Measurements from ENCODE around the gene FRY.
A peak's percentile ranks its signal among the peaks of the same experiment; 100 is the strongest.

Gene FRY

GRCh38 chr13:32232263-32232662, 200.7 kb downstream of the FRY start:
- no peak for DNase-seq

- DNase-seq, result no peak
These were observed 201.5 kb downstream of the FRY start for GRCh38 chr13:32233062-32233461.

GRCh38 chr13:32234914-32235313, 203.3 kb downstream of the FRY start:
- DNase-seq, result no peak

DNA sequence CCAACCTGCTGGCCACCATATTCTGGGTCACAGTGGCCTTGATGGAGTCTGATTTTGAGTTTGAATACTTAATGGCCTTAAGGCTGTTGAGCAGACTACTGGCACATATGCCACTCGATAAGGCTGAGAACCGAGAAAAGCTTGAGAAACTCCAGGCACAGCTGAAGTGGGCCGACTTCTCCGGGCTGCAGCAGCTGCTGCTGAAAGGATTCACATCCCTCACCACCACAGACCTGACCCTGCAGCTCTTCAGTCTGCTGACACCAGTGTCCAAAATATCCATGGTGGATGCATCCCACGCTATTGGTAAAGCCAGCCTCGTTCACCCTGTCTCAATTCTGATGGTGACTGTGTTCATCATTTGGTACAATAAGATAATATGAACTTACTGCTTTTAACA, 206.1 kb downstream of the FRY start:
- no peak for DNase-seq

DNA sequence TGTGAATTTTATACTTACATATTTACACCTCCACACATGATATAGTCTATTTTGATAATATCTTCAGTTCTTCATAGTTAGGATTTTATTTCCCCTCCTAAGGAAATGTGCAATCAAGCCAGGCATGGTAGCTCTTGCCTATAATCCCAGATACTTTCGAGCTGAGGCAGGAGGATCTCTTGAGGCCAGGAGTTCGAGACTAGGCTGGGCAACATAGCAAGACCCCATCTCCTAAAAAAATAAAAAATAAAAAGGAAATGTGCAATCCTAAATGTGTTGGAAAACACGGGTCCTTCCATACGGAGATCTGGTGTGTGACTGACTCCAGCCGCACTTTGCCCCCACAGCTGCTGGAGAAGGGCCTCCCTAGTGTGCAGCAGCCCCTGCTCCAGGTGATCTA, 212.1 kb downstream of the FRY start:
- no peak for DNase-seq

DNA sequence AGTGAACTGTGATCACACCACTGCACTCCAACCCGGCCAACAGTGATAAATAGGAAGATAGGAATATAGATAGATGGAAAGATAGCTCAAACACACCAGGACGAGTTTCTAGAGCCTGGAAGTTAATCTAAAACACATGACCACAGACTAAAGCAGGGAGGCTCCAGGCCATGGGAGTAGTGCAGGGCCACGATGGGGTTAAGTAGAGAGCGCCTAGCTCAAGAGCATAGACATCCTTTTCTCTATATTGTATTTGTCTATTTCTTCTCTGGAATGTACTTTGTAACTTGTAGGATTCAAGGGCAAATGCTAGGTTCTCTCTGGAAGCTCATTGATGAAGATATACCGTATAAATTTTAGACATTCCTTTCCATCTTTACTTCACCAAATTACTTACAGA, 214.0 kb downstream of the FRY start:
- no peak for DNase-seq

GRCh38 chr13:32246468-32246867, 214.9 kb downstream of the FRY start:
- DNase-seq, result peak; percentile 60

DNA sequence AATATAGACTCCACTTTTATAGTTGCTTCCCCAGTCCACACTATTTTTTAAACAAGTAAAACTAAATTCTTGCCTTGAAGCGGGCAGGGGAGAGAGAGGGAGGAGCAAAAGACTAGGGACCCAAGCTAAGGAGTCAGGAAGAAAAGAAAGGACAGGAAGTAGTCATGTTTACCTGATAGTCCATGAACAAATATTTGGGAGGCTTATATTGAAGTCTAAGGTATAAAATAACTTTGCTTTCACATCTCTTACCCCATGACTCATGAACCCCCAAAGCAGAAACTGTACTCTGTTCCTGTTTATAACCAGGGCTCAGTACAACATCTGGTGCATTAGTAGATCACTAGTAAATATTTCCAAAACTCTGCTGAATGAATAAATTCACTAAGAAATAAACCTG, 216.3 kb downstream of the FRY start:
- no peak for DNase-seq

DNA sequence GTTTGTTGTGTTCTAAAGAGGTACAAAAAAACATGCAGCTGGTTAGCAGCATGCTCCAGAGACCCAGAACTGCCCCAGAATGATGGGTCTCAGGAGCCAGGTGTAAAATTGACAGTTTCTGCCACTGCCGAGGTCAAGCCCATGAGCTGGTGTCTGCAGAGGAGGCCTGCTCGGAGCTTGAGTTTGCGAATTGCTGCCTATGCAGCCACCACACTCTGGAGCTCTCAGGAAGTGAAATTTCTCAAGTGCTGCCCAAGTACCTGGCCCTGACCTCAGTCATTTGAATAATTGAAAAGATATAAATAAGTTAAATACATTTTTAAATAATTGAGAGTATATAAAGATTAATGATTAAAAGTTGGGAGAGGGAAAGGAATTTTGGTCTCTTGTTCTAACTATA, 217.2 kb downstream of the FRY start:
- no peak for DNase-seq

DNA sequence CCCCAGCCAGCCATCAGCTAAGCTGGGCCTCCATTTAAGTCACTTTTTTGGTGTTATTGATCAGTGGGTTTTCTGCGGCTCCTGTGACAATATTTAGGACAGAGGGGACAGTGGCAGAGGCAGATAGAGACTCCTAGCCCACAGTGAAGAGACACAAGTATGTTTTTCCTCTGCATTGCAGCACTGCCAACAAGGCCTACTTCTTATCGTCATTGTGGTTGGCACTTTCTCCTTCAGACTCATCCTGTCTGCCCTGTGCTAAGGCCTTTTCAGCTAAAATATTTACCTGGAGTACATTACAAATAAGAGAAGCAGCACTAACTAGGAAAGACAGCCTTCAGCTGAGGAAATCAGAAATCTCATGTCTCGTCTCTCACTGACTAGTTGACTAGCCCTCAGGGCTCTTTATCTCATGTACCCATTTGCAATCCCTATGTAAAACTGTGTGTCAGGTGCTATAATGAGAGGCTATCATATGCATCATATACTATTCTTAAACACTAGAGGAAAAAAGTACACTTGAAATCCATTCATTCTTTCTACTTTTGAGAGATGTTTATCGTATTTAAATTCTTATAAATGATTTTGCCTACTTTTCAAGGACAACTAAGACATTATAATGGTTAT, 221.4 kb downstream of the FRY start:
- no peak for DNase-seq

GRCh38 chr13:32253911-32254399, 222.4 kb downstream of the FRY start:
- DNase-seq, result no peak

DNA sequence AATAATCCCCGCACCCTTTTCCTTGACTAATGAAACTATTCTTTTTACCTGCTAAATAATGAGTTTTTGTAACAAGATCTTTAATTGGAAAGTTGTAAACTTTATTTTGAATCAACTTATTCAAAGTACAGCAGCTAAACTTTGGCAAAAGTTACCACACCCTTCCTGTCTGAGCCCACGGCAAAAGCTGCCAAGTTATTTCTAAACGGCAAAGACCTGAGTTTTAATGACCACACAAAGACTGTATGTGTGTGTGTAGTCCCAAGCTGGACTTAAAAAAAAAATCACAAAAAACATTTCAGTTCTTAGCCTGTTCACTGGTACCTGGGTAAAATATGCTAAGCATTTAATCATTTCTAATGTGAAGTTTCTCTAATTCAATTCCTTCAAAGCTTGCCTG, 222.8 kb downstream of the FRY start:
- DNase-seq, result no peak

DNA sequence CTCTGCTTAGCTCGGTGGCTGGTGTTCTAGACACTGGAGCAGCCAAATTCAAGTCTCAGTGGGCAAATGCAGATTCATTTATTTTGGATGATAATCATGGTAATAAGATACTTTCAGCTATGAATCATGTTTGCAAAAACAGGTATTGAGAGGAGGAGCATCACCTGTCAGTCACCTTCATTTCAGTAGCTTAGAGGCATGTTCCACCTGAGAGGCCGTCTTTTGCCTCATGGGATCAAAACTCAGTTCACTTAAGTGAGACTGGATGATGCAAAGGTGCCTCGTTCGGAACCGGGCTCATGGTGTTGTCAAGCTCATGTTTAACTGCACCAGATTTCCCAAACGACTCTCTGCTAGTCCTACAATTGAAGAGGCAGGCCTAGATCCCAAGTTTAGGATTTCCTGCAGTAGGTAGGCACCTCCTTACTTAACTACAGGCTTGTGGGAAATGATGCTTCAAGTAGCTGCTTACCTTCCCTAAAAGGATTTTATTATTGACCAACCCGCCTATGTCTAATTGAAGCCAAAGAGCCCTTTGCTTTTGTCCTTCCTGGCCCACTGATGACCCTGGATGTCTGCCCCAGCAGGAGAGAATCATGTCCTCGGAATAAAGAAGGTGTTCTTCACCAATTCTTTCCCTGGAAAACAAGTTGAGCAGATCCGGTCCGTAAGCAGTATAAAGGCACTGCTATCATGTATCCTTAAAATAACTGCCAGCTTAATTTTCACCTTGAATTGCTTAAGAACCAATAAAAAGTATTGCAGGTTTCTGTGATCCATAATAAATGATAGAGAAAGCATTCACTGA, 223.5 kb downstream of the FRY start:
- no peak for DNase-seq

DNA sequence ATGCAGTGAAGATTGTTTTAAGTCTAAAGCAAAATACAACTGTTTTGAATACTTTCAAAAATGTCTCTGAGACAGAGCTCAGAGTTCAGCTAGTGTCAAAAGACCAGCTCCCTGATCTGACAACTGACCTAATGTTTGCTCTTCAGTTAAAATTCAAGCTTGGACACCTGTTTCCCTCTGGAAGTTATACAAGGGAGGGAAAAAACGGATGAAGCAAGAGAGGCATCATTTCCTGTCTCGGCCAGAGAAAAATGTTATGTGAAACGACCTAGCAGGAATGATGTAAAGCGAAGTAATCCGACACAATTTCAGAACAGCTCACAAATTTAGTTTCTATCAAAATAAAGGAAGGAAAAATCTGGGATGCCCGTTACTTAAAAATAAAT, 224.1 kb downstream of the FRY start:
- no peak for DNase-seq

- DNase-seq, result no peak
These were observed 224.7 kb downstream of the FRY start for GRCh38 chr13:32256243-32256642.

DNA sequence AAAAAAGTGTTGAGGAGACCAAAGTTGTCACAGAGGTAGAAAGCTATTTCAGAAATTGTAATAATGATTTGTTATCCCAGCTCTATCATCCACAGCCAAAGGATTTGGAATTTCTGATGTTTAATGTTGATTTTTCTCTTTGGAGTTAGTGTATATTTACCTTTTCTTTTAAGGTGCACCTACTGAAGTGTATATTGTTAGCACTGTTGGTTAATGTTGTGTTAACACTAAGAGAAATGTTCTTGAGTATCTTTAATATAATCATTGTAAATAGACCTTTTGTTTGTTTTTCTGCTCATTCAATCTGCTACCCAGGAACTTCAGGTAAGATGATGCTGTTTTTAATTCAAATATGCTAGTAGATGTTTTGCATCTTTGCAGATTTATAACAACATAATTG, 226.1 kb downstream of the FRY start:
- DNase-seq, result no peak

DNA sequence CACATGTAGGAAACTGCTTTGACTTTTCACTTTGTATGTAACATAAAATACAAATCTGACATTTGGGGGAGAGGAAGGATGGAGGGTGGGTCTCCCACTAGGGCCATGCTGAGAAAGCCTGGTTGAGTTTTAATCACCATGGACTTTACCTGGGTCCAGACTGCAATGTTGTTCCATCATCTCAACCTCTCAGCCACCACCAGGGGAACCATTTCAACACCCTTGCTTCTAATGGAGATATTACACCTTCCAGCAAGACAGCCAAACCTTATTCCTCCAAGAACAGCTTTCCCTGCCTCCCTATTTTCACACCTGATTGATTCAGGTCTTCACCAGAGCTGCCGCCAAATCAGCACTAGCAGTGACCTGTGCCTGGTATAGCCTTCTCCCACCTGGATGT, 227.5 kb downstream of the FRY start:
- DNase-seq, result no peak

- no peak for DNase-seq
These were observed 230.0 kb downstream of the FRY start for GRCh38 chr13:32261567-32261966.

DNA sequence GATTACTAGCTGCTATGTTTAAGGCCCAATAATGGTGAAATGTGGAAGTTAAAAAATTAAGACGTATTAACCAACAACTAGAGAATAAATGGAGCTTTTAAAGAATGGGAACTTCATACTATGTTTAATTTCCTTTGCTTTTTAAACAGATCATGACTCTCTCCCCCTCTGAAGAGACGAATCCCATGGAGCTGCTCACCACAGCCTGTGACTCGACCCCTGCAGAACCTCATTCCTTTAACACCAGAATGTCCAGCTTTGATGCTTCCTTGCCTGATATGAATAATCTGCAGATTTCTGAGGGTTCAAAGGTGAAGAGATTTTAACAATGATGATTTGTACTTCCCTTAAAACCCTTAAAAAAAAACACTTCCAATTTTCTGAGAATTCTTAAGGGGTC, 230.6 kb downstream of the FRY start:
- DNase-seq, result no peak

DNA sequence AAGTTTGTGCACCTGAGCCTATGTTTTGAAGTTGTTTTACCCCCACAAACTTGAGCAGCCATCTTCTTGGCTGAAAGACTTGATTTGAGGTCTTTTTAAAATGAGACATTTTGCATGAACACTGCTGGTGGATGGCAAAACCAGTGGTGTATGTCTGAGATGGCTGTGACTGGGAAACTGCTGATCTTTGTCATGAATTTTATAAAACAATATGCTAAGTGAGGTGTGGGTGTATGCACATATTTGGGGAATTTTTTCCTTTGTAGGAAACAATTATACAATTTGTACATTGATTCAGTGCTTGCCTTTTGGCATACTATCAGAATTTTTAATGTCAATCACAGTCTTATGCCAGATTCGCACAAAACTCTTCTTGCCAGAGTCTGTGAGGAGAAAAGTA, 231.0 kb downstream of the FRY start:
- no peak for DNase-seq

DNA sequence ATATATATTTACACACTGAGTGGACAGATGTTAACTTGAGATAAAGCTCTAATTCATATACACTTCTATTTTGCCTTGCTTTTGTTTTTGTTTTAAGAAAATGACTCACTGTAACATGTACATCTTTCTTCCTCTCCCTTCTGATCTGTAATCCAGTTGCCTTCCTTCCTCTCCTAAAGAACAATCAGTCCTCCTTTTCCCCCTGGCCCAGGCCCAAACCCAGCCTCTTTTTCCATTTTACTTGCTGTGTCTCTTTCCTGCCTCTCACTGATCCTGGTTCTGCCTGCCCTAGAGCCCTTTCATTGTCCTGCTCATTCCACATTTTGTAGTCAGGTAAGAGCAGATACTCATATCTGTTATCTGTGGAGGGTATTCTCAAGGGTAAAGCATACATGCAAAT, 232.8 kb downstream of the FRY start:
- DNase-seq, result no peak

DNA sequence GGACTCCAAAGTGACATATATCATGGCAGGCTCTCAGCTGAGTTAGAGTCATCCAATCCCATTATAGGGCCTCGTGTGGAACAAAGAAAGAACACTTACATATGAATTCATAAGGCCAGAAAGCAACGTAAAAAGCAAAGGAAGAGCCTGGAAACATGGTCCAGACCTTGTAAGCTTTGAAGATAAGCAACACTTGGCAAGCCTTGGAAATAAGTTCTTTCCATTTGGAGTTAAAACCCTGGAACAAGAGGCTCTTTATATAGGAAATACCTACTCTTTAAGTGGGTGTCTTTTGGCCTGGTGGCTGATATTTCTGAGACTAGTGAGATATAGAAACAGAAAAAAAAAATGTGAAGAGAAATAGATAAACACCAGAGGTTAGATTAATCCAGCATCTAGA, 234.2 kb downstream of the FRY start:
- DNase-seq, result no peak

DNA sequence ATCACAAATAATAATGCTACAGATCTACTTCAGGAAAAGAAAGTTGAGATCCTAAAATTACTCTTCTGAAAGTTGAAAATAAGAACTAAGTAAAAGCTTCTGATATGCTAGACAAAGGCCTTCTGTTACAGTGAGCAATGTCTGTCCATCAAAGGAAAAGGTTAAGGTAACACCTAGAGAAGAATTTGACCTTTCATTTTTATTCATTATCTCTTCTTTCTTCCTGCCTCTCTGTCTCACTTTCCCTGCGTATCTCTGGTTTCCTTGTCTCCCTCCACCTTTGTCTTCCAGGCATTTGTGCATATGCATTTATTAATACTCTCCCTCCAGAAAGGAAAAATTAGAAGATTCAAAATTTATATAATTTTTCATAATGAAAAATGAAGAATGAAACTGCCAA, 234.6 kb downstream of the FRY start:
- no peak for DNase-seq

- peak; percentile 62 for DNase-seq
These were observed 236.4 kb downstream of the FRY start for GRCh38 chr13:32267836-32268439.
